GM18517 (cell line): Measurements from ENCODE around the gene TPD52L1.

Source experiments
- ATAC-seq: cut with Tn5 transposase; IDR thresholded peaks from one replicate; pipeline ENCODE4 v1.9.1; 2021; ENCODE audit warnings: mild to moderate bottlenecking, moderate library complexity; ENCODE audit not compliant: unreplicated experiment

The TPD52L1 gene

DNA sequence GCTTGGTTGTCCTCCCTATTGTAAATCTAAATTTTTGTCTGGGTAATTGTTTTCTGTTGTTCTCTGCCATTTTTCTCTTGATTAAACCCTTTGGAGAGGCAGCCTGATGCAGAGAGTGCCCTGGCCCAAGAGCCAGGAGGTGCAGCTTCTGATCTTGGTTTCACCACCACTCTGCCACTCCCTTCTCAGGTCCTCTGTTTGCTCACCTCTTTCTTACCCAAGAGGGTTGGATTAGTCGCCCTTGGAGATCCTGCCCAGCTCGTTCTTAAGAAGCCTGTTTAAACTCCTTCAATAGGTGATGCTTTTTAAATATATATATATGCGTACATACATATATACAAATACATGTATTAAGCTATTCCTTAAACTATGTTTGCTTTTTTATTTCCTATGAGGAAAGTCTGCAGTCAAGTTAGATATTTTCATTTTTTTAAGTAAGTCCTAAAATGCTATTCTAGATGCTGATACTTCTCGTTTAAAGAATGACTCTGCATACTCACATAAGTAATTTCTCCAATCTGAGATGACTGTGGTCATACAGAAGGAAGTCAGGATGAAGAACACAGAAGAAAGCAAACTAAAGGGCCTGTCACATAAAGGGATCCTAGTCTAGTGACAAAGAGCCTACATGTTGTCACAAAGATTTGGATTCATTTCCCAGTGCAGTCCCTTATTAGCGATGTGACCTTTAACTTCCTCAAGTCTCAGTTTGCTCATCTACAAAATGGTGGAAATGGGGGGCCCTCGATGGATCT lies 19.9 kb downstream of the TPD52L1 start:
- ATAC-seq = no peak

DNA sequence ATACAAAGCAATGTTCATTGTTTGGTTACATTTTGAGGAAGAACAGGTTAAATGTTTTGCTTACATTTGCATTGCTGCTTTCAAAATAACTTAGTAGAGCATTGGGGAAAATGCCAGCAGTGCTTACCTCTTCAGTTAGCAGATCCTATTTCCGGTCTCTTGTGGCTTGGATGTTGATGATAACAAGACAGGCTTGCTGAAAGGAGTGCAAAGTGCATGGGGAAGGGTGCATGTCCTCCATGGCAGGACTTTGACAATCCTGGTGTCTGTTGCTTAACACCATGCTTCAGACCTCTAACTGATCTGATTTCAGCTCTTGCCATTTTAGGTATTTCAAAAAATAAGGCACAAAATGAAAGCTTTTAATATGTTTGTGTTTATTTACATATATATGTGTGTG lies 21.1 kb downstream of the TPD52L1 start:
- ATAC-seq = no peak

DNA sequence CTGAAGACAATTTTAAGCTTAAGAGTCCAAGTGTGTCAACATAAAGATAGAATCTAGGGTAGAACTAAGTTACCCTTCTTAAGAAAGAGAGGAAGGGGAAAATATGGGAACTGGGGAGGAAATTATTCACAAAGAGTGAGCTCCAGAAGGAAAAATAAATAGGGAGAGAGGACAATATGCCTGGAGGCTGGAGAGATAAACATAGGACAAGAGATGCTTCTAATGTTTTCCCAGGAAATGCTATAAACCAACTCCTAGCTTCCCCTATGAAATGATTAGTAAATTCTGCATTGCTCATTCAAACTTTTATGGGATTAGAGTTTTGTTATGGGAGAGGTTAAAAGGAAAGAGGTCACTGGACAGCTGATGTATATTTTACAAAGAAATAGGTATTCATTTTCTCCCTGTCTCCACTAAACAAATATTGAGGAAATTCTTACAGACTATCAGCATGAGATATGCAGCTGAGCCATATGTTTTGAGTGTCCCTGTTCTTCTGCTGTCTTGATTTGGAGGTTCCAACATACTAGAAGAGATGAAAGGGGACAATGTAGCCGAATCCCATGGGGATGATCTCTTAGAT lies 22.0 kb downstream of the TPD52L1 start:
- ATAC-seq = no peak

DNA sequence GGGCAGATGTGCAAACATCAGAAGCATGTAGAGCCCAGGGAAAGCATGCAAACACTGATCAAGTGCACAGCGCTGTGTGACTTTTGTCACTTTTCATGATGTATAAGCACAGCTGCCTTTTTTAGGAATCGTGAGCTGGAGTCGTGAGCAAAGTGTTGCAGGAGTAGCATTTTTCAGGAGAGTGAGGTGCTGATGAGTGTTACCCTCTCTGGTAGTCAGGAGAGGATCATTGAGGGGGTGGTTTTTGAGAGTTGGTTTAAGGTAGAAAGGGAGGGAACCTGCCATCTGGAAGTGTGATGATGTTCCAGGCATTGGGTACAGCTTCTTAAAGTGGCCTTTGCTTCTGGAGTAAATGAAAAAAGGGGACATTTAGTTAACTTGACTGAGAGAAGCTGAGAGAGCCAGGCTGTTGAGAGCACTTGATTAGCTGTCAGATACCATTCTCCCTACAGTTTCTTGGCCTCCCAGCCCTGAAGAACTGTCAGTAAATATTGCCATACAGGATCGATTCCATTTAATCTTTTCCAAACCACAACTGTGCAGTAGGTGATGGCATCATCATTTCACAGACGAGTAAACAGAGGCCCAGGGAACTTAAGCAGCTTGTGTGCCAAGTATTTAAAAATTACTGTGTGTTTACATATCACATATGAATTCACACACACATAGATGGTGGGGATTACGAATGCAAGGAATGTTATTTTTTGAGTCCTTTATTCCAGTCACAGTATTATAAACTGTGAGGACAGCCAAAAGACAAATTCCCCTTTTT lies 28.9 kb downstream of the TPD52L1 start:
- ATAC-seq = no peak

DNA sequence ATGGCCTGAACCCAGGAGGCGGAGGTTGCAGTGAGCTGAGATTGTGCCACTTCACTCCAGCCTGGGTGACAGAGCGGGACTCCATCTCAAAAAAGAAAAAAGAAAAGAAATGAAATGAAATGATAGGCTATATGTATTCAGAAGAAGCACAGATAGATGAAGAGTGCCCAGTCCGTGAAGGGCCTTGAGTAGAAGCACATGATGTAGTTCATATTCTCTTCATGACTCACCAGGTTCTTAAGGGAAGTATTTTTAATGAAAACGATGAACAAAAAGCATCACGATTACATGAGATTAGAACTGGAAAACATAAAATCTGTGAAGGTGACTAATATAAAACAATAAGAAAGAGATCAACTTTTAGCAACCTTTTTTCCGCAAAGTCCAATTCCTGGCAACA lies 29.8 kb downstream of the TPD52L1 start:
- no peak for ATAC-seq

DNA sequence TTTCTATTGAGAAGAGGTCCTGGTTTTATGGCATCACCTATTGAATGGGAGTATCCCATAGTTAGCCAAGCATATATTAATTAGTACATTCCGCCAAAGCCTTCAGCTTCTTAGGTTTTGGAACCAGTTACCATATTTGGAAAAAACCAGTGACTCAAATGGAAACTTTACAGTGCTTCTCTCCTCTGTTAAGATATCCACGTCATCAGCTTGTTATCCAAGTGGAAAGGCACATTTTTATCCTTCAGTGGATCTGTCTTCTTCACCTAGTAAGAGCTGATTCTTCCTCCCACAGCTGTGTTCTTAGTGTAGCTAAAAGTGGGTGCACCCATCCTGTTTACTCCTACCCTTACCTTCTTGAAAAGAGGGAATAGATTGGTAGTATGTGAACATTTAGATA lies 34.5 kb downstream of the TPD52L1 start:
- ATAC-seq = no peak

DNA sequence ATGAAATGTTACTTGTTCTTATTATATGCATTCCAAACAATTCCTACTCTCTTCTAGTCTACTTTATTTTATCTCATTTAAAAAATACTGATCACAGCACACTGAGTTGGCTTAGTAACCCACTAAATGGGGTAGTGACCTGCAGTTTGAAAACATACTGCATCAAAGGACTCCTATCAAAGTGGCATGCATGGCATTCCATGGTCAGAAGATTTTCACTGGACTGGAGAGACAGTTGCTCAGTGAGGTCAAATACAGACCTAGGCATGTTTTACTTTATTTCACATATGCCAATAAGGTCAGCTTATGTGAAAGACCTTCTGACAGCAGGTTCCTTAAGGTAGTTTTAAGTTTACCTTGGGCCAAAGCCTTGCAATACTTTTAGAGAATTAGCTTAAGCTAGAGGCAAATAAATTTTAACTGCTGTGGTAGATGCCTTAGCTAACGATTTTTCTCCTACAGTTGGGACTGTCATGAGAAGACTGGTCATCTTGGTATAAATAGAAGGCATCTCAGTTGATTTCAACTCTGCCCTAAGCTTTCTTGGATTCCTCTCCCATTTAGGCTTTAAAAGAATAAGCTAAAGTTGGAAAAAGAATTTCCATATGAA lies 35.1 kb downstream of the TPD52L1 start:
- no peak for ATAC-seq

DNA sequence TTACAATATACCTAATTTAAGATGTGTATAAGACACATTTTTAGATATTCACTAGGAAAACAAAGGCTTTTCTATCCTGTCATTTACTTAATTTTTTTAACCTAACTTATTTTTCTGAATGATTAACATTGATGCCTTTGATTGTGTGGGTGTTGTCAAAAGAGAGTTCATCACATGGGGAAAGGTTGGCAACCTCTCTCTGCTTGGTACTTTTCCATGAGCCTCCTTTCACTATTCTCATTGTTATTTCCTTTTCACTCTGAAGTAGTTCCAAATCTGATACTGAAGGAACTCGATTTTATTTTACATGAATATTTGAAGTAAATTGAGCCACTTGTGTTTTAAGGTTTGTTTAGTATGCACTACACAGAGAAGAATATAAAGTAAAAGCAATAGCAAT lies 35.9 kb downstream of the TPD52L1 start:
- no peak for ATAC-seq

DNA sequence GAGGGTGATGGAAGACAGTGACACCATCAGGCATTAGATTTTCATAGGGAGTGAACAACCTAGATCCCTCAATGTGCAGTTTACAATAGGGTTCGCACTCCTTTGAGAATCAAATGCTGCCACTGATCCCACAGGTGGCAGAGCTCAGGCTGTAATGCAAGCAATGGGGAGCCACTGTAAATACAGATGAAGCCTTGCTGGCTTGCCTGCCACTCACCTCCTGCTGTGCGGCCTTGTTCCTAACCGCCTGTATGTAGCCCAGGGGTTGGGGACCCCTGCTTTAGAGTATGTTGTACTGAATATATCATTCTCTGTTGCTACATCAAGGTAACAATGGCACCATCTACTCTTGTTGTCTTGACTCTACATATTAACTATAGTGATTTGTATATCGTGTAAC lies 37.1 kb downstream of the TPD52L1 start:
- ATAC-seq = no peak

DNA sequence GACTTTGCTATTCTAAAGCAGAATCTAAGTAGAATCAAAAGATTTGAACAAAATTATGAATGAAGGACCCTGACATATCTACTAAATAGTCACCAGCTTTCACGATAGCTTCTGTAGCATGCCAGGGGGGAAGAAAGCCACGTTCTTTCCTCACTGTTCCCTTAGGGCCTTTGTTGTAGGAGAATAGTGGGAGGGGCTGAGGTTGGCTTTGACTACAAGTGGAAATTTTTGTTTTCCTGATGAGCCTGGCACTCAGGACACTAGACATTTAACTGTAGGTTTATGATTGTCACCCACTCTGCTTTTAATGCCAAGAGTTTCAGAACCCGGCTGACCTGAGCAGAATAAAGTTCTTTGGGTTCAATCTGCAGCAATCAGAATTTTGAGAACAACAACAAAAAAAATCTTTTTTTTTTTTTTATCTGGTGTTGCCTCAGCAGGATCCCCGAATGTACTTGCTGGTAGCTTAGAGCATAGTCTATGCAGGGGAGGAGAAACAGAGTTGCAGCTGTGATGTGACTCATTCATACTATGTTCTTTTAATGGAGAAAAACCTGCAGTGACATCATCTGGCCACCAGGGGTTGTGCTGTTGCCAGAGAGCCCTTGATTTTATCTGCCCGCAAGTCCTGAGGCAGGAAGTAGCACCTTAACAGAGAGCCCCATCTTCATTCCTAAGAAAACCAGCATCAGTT lies 38.5 kb downstream of the TPD52L1 start:
- peak; percentile 98 for ATAC-seq

DNA sequence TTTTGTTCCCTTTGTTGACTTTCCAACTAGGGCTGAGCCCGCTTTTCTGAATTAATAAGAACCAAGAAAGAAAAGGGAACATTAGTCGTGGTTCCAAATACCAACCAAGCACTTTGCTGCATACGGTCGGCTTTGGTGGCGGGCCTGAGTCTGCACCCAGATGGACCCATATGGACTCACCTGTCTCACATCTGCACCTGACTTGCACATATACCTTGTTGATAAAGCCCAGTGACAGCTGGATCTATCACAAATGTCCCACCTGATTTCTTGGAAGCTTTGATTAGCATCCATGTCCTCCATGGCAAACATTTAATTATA lies 39.0 kb downstream of the TPD52L1 start:
- no peak for ATAC-seq

DNA sequence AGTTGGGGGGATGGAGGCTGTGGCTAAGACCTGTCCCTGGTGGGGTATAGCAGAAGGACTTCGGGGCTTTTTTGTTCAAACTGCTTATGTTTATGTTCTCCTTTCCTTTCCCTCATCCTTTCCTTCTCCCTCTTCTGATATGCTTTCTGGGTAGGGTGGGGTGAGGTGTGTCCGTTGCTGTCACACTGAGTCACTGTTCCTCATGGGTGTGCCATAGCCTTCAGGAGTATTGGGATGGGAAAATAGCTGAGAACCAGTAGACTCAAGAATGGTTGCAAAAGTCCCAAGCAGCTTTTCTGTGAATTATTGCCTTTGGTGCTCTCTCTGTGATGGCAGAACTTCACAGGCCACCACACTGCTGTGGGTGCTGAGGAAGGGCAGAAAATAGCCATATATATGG lies 39.6 kb downstream of the TPD52L1 start:
- no peak for ATAC-seq

DNA sequence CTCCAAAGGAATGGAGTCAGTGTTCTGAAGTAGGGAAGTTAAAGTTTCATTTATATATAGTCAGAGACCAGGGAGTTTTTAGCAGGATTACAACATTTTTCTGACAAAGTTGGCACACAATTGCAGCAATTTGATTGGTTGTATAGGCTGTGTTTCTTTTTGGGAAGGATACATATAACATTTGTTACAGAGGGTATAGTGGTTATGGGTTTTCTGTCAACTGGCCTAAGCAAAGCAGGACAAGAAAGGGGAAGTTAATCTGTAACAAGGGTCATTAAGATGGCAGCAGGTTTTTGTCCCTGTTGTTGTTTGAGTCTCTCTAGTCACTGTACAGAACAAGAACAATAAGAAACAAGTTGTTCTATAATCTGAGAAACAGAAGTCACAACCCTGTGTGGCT lies 41.4 kb downstream of the TPD52L1 start:
- ATAC-seq = no peak

DNA sequence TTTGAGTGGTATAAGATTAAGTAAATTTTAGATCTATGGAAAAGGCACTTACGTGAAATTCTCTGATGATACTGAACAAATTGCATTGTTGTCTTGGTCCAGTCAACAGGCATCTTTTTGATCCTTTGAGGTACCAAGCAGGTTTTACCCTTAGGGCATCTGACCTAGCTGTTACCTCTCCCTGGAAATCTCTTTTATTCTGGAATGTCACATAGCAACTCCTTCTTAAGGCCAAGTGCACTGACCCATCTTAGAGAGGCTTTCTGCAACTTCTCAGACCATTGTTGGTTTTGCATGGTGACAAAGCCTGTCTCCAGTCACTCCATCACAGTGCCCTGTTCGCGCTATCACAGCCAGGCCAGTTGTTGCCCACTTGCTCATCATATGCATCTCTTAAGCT lies 42.0 kb downstream of the TPD52L1 start:
- ATAC-seq = no peak

DNA sequence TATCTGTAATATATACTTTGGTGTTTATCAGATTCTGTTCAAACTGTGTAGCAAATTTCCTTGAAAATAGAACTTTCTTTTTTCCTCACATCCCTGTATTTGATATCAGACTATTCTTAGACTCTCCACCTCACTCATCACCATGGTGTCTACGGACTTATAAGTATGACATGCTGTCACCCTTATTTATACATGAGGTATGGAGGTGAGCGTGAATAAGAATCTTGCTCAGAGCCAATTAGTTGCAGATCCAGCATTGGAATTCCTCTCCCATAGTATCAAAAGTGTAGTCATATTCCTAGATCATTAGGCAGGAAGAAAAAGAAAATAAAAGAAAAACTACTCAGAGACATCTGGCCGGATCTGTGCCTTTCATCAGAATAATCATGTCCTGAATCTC lies 43.0 kb downstream of the TPD52L1 start:
- no peak for ATAC-seq

DNA sequence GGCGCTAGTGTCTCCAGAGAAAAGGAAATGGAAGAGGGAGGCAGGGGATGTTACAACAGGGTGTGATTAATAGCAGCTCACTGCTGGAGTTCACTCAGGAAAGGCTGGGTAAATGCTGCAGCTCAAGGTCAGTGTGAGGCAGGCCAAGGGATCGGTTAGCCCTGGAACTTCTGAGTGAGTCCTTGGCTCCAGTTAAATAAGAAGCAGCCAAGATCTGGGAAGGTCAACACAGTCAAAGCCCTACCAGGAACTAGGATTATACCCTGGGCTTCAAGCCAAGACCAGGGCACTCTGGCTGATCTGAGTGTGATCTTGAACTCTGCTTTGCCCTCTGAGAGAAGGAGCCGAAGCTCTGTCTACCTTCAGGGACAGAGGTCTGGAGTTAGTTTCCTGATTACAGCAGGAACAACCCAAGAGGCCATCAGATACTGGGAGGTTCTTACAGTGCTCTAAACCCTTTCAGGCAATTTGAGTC lies 44.3 kb downstream of the TPD52L1 start:
- no peak for ATAC-seq

DNA sequence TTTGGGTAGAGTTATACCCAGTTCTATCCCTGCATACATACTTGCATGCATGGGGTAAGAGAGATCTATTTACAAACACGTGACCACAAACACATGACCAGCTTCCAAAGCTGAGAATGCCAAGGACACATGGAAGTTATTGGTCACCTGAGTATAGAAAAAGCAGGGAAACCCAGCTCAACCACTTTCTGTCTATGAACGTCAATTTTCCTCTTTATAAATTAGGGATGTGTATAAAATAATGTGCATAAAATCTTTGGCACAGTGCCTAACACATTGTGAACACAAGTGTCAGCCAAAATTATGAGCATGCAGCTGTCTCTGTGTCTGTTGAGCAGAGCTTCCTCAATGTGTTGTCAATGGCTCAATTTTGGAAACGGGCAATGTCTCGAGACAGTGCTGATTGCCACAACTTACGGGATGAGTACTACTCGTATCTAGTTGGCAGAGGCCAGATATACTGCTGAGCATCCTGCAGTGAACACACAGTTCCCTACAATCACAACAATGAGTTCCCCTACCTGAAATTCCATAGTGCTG lies 44.9 kb downstream of the TPD52L1 start:
- no peak for ATAC-seq

DNA sequence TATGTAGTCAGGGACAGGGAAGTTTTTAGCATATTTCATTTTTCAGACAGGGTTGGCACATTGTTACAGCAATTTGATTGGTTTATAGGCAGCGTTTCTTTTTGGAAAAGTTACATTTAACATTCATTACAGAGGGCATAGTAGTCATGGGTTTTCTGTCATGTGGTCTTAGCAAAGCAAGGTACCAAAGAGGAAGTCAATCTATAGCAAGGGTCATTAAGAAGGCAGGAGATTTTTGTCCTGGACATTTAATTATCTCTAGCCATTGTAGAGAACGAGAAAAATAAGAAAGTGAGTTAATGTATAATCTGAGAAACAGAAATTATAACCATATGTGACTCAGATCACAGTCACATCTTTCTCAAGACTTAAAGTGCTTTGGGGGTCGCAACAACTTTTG lies 47.4 kb downstream of the TPD52L1 start:
- ATAC-seq = no peak

DNA sequence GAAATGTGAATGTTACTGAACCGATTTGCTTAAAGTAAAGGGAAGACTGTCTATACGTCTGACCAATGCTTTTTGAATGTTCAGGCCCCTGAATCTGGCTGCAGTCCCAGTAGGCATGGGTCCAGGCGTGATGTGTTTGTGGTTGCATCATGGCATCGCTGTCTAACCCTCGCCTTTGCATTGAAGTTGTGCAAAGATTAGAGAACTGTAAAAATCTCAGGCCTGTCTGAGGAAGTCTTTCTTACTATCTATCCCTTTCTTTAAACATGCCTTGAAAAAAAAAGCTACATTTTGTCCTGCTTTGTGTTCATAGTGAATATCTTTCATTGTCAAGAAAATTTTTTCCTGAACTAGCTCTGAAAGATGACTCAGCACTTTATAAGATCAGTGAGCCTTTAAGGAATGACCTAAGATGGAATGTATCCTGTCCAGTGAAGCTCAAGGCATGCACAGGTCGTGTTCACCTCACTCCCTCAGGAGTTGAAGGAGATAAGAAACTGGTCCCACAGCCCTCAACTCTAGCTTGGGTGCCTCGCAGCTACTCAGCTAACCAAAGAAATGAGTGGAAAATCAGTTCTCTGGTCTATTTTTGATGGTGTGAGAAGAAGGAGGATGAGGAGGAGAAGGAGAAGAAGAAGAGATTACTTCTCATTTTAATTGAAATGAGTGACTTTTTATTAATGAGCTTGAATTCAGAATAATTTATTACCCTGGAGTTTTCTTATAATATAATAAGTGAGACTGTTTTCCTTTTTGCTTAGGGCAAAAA lies 48.6 kb downstream of the TPD52L1 start:
- no peak for ATAC-seq

DNA sequence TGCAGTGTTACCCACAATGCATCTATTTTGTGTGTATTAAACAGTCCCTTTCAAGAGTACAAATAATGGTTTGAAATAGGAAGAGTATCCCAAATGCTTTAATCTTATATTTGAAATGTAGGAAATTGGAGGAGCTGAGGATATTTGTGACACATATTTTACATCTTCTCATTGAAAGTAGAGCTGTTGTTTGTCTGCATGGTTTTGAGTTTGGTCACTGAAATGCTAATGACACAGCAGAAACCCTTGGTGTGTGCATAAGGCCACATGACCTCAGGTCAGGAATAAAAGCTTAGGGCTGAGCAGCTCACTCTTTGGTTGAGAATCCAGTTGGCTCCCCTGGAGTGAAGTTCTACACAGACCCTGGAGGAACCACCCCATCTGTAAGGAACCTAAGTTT lies 49.8 kb downstream of the TPD52L1 start:
- ATAC-seq = no peak
